NCI-H2227 treated with DMSO at 0.1 percent for 48 hours (cell line): ENCODE measurements around the gene BCL11A.

Source experiments
- DNase-seq: peaks from one replicate; lab custom pipeline; 2025; lab: John Stamatoyannopoulos, UW

Gene BCL11A

DNA sequence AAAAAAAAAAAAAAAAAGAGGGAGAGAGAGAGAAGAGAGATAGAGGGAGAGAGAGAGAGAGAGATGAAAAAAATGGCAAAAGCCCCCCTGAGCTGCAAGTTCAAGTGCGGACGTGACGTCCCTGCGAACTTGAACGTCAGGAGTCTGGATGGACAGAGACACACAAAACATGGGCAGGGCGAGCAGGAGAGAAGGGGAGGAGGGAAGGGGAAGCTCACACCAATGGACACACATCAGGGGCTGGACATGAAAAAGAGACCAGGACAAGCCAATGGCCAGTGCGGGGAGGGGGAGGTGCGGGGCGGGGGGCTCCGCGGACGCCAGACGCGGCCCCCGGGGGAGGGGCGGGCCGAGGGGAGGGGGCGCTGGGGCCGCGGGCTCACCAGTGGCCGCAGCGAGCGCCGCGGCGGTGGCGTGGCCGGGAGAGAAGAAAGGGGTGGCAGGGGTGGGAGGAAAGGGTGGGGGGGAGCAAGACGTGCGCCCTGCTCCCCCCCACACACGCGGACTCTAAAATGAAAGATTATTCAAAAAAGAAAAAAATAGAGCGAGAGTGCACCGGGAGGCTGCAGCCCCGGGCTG is at the start of gene BCL11A:
Gene BCL11A (minus strand): TSS at position 160 of the 579 bp plus-strand sequence. CDS start 384 bp downstream, outside the sequence.
- peak; percentile 95 for DNase-seq

DNA sequence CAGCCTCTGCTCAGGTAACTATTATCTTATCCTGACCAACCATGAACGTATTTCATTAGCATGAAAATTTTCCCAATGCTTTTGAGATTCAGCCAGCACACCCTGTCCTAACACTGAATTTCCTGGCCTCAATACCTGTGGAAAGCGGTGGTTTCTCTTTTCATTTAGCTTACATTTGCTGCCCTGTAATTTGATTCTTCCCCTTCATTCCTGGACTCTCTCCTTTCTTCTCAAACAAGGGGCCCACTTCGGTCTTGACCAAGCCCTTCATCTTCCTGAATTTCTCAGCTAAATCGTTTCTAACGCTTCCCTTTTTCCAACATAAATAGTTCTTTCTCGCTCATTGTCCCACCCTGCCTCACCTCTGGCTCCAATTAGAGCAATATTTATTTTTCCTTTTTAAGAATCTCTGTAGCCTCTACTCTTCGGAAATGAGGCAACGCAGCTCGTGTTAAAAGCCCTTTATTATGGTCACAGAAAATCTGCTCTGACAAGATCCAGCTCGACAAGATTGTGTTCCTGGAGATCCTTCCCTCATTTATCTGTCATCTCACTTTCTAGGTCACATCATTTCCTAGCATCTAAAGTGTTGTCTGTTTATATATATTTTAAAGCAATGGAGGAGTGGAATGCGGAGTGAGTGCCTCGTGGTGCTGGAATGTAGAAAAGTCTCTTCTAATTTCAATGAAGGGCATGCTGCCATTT is 49.5 kb upstream of the BCL11A start:
- DNase-seq: peak; percentile 35

DNA sequence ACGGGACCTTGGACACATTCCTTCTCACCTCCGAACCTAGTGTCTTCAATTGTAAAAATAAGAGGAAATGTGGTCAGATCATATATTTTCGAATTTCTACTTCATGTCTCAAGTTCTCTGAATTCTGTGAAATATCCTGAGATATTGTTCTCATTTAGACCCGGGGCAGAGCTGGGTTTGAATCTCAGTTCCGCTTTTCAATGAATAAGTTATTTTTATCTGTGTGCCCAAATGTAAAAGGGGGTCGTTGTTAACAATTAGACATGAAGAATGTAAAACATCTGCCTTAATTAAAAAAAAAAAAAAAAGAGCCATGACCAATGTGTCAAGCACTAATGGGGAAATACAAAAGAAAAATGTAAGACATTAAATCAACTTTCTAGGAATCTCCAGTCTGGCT is 48.9 kb upstream of the BCL11A start:
- DNase-seq: no peak

DNA sequence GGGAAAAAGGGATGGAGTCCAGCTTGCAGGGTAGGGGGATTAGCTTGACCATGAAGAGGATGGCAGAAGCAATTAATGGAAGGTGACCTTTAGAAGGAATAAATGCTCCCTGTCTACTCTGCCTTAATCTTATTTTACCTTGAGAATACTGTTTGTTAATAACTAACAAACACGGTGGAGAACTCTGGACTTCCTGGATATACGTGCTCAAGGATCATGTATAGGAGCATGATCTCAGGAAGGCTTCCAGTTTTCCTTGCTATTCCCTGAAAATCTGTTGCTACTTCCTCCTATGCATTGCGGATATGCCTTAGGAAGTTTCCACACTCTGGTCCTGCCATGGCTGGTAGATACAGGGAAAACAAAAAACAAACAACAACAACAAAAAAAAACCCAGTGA is 44.8 kb upstream of the BCL11A start:
- no peak for DNase-seq

DNA sequence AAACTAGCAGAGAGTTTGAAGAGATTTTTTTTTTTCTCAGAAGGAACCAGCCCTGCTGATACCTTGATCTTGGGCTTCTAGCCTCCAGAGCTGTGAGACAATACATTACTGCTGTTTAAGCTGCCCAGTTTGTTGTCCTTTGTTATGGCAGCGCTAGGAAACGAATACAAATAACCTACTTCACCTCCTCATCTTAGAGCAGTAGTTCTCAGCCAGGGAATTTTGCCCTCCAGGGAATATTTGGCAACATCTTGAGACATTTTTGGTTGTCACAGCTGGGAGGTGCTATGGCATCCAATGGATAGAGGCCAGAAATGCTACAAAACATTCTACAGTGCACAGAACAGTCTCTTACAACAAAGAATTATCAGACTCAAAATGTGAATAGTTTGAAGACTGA is 43.9 kb upstream of the BCL11A start:
- no peak for DNase-seq

DNA sequence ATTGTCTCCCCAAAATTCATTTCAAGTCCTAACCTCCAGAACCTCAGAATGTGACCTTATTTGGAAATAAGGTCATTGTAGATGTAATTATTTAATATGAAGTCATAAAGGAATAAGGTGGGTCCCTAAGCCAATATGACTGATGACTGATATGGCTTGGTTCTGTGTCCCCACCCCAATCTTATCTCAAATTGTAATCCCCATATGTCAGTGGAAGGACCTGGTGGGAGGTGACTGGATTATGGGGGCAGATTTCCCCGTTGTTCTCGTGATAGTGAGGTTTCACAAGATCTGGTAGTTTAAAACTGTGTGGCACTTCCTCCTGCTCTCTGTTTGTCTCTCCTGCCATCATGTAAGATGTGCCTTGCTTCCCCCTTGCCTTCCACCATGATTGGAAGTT is 43.0 kb upstream of the BCL11A start:
- no peak for DNase-seq

DNA sequence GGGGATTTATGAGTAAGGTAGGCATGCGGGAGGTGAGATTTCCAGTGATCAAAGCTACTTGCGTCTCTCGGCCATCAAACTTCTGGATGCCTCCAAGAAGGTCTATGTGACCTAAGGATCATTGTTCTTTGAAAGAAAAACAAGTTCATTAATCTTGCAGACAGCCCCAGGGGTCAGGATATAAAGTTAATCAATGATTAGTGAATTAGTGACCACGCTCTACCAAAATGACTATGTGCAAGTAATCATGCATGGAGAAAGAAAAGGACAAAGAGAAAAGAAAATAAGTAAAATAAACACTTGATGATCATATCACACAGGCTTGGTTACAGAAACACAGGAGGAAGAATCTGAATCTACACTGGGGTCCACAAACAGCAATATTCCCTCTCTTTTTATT is 42.5 kb upstream of the BCL11A start:
- DNase-seq: no peak

DNA sequence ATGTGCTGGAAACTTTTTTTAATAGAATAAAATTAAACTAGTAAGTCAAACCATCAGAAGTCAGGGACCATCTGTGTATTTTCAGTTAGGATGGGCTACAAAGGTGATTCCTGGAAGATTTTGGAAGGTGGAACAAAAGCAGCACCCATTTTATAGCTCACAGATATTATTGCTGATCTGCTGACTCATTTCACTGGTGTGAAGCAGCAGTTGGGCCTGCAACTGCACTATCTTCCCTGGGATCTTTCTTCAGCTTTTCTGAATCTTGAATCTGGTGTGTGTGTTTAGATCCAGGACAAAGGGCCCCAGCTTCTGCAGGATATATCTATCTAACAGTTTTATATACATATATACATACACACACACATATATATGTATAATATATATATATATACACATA is 35.6 kb upstream of the BCL11A start:
- DNase-seq: no peak

DNA sequence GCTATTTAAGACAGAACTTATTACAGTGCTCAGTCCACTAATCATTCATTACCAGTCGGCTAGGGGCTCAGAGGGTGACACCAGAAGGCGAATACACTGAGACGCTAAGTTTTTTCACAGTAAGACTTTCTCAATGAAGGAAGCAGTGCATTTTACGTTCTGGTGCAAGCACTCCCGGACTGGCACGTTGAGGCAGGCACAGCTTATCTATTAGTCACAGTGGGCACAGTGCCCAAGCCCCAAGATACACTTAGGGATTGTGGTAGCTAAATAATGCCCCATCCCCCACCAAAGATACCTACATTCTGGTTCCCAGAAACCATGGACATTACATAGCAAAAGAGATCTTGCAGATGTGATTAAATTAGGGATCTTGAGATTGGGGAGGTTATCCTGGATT is 32.6 kb upstream of the BCL11A start:
- no peak for DNase-seq

DNA sequence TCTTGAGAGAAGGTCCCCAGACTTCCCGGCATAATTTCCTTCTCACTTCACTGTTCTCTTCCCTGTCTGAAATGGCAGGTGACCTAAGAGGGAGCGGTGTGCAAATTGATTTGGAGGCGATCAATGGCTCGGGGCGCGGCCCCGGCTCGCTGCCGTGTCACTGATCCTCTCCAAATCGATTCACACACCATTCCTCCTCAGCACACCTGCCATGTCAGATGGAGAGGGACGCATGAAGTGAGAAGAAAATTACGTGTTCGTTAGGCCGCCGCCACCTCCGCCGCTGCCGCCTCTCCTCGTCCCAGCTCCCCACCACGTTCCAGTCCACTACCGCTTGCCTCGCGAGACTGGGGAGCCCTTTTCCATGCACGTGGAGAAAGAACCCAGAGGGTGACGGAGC is 31.8 kb upstream of the BCL11A start:
- no peak for DNase-seq

DNA sequence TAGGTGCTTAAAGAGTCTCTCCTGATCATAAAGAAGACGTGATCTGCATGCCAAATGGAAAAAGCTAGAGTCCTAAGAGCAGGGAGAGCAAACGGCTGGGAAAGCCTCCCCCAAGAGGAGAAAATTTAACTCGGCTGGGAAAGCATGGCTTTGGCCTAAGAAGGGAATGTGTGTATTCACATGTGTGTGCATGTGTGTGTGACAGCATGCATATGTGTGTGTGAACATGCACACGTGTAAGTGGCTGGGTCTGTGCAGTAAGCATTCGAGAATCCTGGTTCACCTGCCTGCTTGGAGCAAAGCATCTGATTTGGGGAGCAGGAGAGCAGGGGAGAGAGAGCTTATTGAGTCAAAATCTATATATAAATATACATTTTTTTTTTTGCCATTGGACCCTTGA is 30.1 kb upstream of the BCL11A start:
- DNase-seq: no peak

DNA sequence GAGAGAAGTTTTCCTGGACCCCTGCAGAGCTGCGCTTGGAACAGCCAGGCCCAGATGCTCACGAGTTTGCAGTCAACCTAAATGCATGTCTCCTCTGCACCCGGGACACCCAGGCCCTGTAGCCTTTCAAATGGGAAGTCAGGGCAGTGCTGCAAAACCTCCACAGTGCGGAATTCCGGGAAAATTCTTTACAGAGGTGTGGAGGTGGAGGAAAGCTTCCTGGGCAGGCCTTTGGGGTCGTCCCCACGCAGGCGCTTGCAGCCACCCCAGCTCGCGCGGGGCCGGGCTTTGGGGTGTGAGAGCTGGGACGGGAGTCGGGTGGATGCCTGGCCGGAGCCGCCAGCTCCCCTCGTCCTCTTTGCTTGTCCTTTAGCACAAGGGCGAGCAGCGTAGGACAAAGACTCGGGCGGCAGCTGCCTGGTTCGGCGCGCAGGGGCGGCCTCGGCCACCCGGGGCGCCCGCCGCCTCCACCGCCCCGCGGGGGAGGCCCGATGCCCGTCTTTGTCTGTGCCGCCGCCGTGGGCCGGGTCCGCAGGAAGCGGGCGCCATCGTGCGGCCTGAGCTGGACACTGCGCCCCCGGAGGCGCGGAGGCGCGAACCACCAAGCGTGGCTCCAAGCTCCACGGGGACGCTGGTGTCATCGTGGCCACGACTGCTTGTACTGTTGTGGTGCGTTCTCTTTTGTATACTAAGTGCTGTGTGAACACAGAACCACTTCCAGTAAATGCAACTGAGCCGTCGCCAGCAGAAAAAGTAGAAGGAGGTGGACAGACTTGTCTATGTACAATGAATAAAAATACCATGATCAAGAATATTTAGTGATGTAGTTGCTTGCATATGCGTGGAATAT is 28.2 kb upstream of the BCL11A start:
- peak; percentile 55 for DNase-seq

DNA sequence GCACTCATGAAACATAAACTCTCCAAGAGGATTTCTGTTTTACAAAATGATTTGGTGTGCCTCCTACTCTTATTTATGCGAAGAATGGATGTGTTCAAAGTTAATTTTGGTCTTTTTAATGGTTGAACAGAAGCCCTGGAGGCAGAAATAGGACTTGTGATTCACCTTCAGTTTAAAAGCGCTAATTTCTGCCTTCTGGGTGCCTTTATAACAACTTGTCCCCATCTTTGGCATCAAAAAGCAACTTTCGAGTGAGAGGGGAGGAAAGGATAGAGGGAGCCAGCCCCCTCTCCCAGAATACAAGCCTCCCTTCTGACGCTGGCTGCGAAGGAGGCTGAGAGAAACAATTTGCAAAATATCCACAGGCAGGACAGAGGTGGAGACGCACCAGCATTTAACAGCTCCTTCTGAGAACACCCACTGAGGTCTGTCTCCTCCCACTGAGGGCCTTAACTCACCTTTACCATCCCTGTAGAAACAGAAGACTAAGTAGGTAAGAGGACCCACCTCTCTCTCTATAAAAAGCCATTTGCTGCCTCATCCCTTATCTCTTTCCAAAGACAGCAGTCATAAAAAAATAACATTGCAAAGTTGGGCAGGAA is 24.3 kb upstream of the BCL11A start:
- no peak for DNase-seq

DNA sequence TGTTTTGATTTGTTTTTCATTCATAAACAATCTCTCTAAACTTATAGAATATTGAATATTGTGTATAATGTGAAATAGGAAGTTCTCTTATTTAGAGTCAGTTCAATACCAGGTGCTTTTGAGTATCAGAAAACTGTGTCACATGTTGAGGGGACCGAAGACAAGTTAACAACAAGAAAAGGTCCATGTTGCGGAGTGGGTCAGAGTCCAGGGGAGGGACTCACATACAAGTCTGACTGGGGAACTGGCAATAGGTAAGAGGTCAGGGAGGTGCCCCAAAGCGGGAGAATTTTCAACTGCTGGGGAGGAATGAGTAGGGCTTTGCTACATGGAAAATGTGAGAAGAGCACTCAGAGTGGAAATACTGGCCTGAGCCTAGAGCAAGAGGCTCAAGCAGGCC is 19.8 kb upstream of the BCL11A start:
- DNase-seq: no peak

DNA sequence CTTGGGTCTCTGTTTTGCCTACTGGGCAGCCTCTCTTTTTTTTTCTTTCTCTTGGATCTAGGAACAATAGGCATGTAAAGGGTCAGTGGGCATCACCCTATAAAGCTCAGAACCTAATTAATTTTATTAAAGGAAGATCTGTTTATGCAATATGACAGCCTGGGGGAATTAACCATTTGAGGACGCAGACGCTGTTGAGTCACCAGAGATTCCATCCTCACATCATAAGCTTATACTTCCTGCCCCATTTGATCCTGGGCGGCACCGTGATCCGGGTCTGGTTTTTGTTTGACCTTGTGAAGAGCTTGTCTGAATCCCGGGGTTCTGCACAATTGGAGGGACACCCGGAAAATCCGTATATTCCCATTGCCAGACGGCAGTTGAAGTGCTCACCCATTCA is 16.8 kb upstream of the BCL11A start:
- no peak for DNase-seq

DNA sequence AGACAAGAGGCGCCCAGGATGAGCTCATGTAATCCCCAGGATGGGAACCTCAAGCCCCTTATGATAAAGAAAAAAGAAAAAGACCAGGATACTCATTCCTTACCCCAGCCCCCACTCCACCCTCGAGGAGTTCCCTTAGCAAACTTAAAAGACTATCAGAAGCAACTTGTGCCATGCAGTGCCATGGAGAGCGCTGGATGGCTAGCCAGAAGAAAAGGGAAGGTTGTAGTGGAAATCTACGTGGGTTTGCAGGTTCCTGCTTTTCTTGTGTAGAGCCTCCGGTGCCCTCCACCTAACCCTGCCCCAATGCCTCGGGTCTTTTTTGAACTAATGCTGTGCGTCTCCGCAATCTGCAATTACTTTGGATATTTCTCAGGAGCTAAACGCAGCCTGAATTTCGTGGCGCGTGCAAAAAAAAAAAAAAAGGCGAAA is 16.2 kb upstream of the BCL11A start:
- DNase-seq: no peak

DNA sequence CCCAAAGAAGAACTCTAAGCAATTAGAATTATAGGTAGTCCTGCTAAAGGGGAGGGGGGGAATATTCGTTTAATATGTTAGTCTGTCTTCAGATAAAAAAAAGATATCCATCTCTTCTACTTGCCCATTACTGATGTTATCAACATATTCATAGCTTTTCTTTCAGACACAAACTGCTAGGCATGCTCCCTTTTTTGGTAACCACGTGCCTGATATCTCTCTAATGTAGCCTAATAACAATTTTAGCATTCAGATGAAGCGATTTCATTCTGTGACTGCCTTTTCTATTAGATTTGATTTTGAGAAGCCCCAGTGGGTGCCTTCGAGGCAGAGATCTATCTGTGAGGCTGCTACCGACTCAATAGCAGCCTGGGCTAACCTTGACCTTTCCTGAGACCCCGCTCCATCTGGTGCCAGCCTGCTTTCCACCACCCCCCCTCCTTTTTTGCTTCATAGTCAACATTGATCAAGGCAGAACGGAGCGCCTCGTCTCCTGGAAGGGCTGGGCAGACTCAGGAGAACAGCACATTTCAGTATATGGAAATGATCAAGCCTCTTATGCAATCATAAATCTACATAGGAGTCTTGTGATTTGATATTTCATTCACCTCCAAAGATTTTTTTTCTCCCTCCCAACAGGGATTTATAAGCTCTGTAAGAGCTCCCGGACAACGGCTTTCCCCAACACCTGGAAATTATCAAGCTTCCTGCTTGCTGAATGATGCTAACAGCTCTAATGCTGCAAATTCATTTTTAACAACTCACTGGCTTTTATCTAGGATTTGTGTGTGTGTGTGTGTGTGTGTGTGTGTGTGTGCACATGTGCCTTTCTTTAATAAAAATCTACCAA is 14.7 kb upstream of the BCL11A start:
- DNase-seq: no peak

DNA sequence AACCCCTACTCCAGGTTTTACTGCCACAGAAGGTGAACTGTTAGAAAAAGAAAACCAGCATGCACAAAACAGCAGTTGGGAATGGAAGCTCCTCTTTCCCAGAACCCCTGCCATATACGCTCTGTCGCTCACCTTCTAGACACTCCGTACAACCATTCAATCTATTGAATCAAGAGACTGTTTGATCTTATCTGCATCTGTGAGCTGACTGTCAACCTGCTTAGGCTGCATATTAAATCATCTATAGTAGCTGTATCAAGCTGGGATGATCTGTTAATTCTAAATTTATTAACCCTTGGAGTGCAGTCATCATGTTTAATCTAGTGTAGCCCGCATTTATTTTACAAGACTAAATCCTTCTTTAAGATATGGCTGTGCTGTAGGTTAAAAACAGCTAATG is 13.6 kb upstream of the BCL11A start:
- DNase-seq: no peak

DNA sequence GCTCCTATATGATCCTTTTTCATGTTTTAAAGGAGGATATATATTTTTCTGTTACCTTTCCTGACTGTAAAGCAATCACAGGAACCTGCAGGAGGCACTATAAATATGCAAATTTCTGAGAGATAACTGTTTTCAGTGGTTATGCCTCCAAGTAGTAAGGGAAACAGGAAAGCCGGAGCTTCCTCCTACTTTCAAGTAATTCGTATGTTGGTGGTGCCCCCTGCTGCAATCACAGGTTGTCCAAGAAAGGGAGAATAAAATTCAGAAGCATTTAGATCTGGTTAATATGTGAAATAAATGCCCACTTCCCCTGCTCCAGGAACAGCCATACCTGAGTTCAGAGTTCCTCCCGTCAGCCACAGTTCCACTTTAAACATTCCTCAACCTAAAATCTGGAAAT is 12.0 kb upstream of the BCL11A start:
- DNase-seq: peak; percentile 31

DNA sequence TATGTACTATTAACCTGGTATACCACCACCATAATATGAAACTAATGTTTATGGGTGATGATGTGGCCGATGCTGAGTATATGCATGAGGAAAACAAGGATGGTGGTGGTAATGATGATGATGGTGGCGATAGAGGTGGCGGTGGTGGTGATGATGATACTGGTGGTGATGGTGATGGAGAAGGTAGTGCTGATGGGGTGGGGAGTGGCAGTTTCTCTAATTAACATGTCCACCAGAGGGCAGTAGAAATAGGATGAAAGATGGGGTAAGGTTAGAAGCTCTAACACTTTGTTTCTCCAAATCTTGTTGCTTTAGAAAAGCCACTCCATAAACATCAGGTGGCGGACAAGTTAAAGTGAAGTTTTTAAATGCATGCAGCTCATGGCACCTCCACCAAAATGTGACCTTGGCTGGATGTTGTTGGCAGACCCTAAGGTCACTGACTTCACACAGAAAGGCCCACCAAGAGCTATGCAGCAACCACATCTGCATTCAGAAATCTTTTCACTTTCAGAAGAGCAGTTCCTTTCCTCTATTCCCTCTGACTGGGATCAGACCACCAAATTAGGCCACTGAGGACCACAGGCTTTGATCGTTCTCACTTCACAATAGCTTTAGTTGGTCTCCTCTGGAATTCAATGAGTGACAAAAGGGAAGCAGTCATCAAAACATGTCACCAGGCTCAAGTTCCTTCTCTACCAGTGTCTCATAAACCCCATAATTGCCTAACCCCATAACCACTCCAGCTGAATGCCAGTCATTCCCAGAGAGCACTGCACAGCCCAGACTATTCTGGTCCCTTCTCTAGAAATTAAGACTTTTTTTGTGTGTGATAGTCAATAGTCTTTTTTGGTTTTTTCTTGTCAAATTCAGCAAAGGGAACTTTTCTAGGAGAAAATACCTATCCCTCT is 7.5 kb upstream of the BCL11A start:
- DNase-seq: peak; percentile 24

DNA sequence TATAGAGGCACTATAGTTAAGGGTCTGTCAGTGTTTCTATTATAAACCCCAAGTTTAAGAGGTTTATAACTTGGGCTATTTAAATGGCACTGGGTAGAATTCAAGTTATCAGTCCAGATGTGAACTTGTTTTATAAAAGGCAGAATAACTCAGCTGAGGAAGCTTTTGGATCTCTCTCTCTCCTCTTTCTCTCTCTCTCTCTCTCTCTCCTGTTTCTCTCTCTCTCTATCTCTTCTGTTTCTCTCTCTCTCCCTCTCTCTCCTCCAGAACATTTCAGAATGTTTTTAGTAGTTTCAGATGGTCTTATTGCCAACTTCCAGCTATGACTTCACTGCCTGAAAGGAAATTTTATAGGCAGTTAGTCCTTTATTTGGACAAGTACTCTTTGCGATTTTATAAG is 6.4 kb upstream of the BCL11A start:
- no peak for DNase-seq
